OCI-LY3 (cell line): ENCODE data around the gene EGLN1.

Source experiments
- CTCF ChIP-seq: fragments of 200-600, 300-600 bp; sonication (generic); IDR thresholded peaks from 2 replicates; pipeline ENCODE4 v1.5.1; 2014; ENCODE audit warnings: antibody characterized with exemption, low read length, low read depth
- EZH2phosphoT487 ChIP-seq: fragments of 200-600 bp; shearing (Covaris generic); IDR thresholded peaks from 2 replicates; pipeline ENCODE4 v1.6.1; 2018; ENCODE audit warnings: antibody characterized with exemption, mixed run types, low read depth

- TF ChIP-seq CTCF = no peak
- no peak for TF ChIP-seq EZH2phosphoT487
These were observed 24.1 kb upstream of the EGLN1 start for GRCh38 chr1:231446138-231446537.
